ENCODE results near the gene TULP4. TPM values are rescaled to one million over a fixed set of nuclear protein-coding genes. Genes with fewer than 3 reads are reported as not detected.
"Not testable (repeated sequence)": the region's sequence is repeated elsewhere in the genome, so short reads cannot be mapped to it uniquely, and the experiment has no call there.

Gene TULP4
- total RNA-seq, 1 experiment from 2014 or later: 126 TPM

GRCh38 chr6:158292016-158292415 is 20.2 kb upstream of the TULP4 start:
- no TSS peak for BruUV-seq (replicated peaks)
- TF ChIP-seq, protein P1, sequence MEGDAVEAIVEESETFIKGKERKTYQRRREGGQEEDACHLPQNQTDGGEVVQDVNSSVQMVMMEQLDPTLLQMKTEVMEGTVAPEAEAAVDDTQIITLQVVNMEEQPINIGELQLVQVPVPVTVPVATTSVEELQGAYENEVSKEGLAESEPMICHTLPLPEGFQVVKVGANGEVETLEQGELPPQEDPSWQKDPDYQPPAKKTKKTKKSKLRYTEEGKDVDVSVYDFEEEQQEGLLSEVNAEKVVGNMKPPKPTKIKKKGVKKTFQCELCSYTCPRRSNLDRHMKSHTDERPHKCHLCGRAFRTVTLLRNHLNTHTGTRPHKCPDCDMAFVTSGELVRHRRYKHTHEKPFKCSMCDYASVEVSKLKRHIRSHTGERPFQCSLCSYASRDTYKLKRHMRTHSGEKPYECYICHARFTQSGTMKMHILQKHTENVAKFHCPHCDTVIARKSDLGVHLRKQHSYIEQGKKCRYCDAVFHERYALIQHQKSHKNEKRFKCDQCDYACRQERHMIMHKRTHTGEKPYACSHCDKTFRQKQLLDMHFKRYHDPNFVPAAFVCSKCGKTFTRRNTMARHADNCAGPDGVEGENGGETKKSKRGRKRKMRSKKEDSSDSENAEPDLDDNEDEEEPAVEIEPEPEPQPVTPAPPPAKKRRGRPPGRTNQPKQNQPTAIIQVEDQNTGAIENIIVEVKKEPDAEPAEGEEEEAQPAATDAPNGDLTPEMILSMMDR (IDR thresholded peaks at IDR 0.05; ENCODE audit: insufficient read depth in 1 of 2, low read depth in 1 of 2, low read length in 1 of 2, severe bottlenecking in 1 of 2, unreplicated experiment in 1 of 2): no peak
- Mint-ChIP-seq H3K4me3 (ENCODE audit: unreplicated experiment) (no peak overlapping the region), H3K27ac (ENCODE audit: unreplicated experiment) (no peak overlapping the region), H3K36me3 (ENCODE audit: insufficient read depth, unreplicated experiment) (peaks cover 65% of the 10 kb centered on the region), H3K4me1 (ENCODE audit: low read depth, unreplicated experiment) (peaks cover 45% of the 10 kb centered on the region), H3K9me3 (ENCODE audit: unreplicated experiment) (peaks cover 25% of the 10 kb centered on the region), H3K27me3 (ENCODE audit: insufficient read depth, unreplicated experiment) (no peaks in the 10 kb centered on the region)
- intact Hi-C loops (cut with micrococcal nuclease; ENCODE audit: unreplicated experiment): no loop called here
- Histone ChIP-seq H3K36me3 (ENCODE audit: control insufficient read depth, insufficient read depth, low read length) (no peaks in the 10 kb centered on the region; the same call in 1 of the 2 replicates), H3K4me3 (ENCODE audit: low read depth, low read length) (no peak overlapping the region), H3K9me3 (peaks cover 5% of the 10 kb centered on the region), H3K27me3 (replicated peaks; ENCODE audit: control insufficient read depth, insufficient read depth, low read length) (no peaks in the 10 kb centered on the region), H3K4me1 (peaks cover 29% of the 10 kb centered on the region)
- ChIA-PET CTCF (no interaction called here), POLR2A (no interaction called here)
- no peak for DNase-seq

DNA sequence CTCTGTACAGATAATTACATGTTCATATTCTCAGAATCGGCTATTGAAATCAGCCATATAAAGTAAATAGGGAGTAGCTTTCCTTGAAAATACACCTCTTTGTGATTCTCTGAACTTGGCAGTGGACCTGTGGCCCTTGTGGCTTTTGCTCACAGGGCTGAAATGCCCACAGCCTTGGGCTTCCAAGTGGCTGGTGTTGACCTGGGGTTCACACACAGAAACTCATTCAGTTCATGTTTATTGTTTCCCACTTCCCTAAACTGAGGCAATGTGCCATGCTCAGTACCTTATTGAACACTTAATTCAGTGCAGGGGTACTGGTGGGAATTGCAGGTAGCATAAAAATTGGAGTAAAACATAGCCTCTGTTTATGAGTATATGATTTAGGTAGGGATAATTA is 19.1 kb upstream of the TULP4 start:
- no peaks in the 10 kb centered on the region for H3K27me3 ChIP-seq (replicated peaks; ENCODE audit: control insufficient read depth, insufficient read depth, low read length)
- H3K4me3 Mint-ChIP-seq (ENCODE audit: unreplicated experiment): no peak overlapping the region
- TF ChIP-seq, protein P1 (IDR thresholded peaks at IDR 0.05; ENCODE audit: insufficient read depth in 1 of 2, low read depth in 1 of 2, low read length in 1 of 2, severe bottlenecking in 1 of 2, unreplicated experiment in 1 of 2): no peak
- peaks cover 27% of the 10 kb centered on the region for H3K9me3 Mint-ChIP-seq (ENCODE audit: unreplicated experiment)
- CTCF ChIA-PET: no interaction called here
- DNase-seq: no peak
- peaks cover 31% of the 10 kb centered on the region for H3K4me1 ChIP-seq
- POLR2A ChIA-PET: no interaction called here
- intact Hi-C loops (cut with micrococcal nuclease; ENCODE audit: unreplicated experiment): no loop called here
- H3K36me3 Mint-ChIP-seq (ENCODE audit: insufficient read depth, unreplicated experiment): peaks cover 66% of the 10 kb centered on the region
- no peaks in the 10 kb centered on the region for H3K27me3 Mint-ChIP-seq (ENCODE audit: insufficient read depth, unreplicated experiment)
- H3K4me3 ChIP-seq (ENCODE audit: low read depth, low read length): no peak overlapping the region
- peaks cover 14% of the 10 kb centered on the region for H3K9me3 ChIP-seq
- no peaks in the 10 kb centered on the region; the same call in 1 of the 2 replicates for H3K36me3 ChIP-seq (ENCODE audit: control insufficient read depth, insufficient read depth, low read length)
- BruUV-seq (replicated peaks): no TSS peak
- peaks cover 34% of the 10 kb centered on the region for H3K4me1 Mint-ChIP-seq (ENCODE audit: low read depth, unreplicated experiment)
- H3K27ac Mint-ChIP-seq (ENCODE audit: unreplicated experiment): no peak overlapping the region

DNA sequence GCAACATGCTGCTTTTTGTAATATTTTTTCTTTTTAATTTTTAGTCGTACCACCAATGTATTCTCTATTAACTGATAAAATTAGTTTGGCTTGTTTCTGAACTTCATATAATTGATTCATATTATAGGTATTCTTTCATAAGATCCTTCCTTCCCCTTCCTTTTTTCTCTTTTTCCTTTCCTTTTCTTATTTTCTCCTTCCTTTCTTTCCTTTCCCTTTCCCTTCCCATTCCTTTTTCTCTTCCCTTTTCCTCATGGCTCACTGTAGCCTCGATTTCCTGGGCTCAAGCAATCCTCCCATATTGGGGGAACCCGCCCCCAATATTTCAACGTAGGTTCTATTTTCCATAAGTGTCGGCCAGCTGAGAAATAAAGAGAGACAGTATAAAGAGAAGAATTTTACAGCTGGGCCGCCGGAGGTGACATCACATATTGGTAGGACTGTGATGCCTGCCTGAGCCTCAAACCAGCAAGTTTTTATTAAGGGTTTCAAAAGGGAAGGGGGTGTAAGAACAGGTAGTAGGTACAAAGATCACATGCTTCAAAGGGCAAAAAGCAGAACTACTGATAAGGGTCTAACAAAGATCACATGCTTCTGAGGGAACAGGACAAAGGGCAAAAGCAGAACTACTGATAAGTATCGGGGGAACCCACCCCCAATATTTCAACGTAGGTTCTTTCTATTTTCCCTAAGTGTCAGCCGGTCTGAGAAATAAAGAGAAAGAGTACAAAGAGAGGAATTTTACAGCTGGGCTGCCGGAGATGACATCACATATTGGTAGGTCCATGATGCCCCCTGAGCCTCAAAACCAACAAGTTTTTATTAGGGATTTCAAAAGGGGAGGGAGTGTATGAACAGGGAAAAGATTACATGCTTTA is 16.1 kb upstream of the TULP4 start:
- CTCF ChIA-PET; H3K27me3 Mint-ChIP-seq (ENCODE audit: insufficient read depth, unreplicated experiment); POLR2A ChIA-PET; H3K27me3 ChIP-seq (replicated peaks; ENCODE audit: control insufficient read depth, insufficient read depth, low read length); H3K36me3 ChIP-seq (ENCODE audit: control insufficient read depth, insufficient read depth, low read length); H3K4me3 ChIP-seq (ENCODE audit: low read depth, low read length); BruUV-seq (replicated peaks): not testable (repeated sequence)
- DNase-seq: peak; percentile 73 to 76
- Mint-ChIP-seq H3K36me3 (ENCODE audit: insufficient read depth, unreplicated experiment) (peaks cover 77% of the 10 kb centered on the region), H3K4me3 (ENCODE audit: unreplicated experiment) (peak overlapping the region; percentile 50), H3K4me1 (ENCODE audit: low read depth, unreplicated experiment) (peaks cover 19% of the 10 kb centered on the region), H3K9me3 (ENCODE audit: unreplicated experiment) (peaks cover 44% of the 10 kb centered on the region), H3K27ac (ENCODE audit: unreplicated experiment) (peak overlapping the region; percentile 88)
- Histone ChIP-seq H3K9me3 (peaks cover 28% of the 10 kb centered on the region), H3K4me1 (peaks cover 30% of the 10 kb centered on the region)
- intact Hi-C loops (cut with micrococcal nuclease; ENCODE audit: unreplicated experiment): loop anchor here (1.0 to 5.0 kb wide), 5 partner anchors 43 to 156 kb away; no protein-coding TSS in a partner anchor

GRCh38 chr6:158296854-158297324 is 15.4 kb upstream of the TULP4 start:
- TSS peak; percentile 56 for BruUV-seq (replicated peaks)
- H3K4me3 ChIP-seq (ENCODE audit: low read depth, low read length); H3K27me3 ChIP-seq (replicated peaks; ENCODE audit: control insufficient read depth, insufficient read depth, low read length); CTCF ChIA-PET; H3K36me3 ChIP-seq (ENCODE audit: control insufficient read depth, insufficient read depth, low read length); H3K27me3 Mint-ChIP-seq (ENCODE audit: insufficient read depth, unreplicated experiment); POLR2A ChIA-PET: not testable (repeated sequence)
- Histone ChIP-seq H3K4me1 (peaks cover 30% of the 10 kb centered on the region), H3K9me3 (peaks cover 28% of the 10 kb centered on the region)
- Mint-ChIP-seq H3K36me3 (ENCODE audit: insufficient read depth, unreplicated experiment) (peaks cover 73% of the 10 kb centered on the region), H3K4me1 (ENCODE audit: low read depth, unreplicated experiment) (peaks cover 14% of the 10 kb centered on the region), H3K4me3 (ENCODE audit: unreplicated experiment) (peak overlapping the region; percentile 50), H3K27ac (ENCODE audit: unreplicated experiment) (peak overlapping the region; percentile 88), H3K9me3 (ENCODE audit: unreplicated experiment) (peaks cover 44% of the 10 kb centered on the region)
- intact Hi-C loops (cut with micrococcal nuclease; ENCODE audit: unreplicated experiment): loop anchor here (1.0 to 5.0 kb wide), 5 partner anchors 42 to 155 kb away; no protein-coding TSS in a partner anchor
- peak; percentile 69 to 74 for DNase-seq

- H3K27me3 Mint-ChIP-seq (ENCODE audit: insufficient read depth, unreplicated experiment); H3K27me3 ChIP-seq (replicated peaks; ENCODE audit: control insufficient read depth, insufficient read depth, low read length); H3K4me3 ChIP-seq (ENCODE audit: low read depth, low read length); CTCF ChIA-PET; BruUV-seq (replicated peaks); POLR2A ChIA-PET; H3K36me3 ChIP-seq (ENCODE audit: control insufficient read depth, insufficient read depth, low read length); H3K4me3 Mint-ChIP-seq (ENCODE audit: unreplicated experiment): not testable (repeated sequence)
- Mint-ChIP-seq H3K4me1 (ENCODE audit: low read depth, unreplicated experiment) (peaks cover 15% of the 10 kb centered on the region), H3K27ac (ENCODE audit: unreplicated experiment) (peak overlapping the region; percentile 88), H3K36me3 (ENCODE audit: insufficient read depth, unreplicated experiment) (peaks cover 67% of the 10 kb centered on the region), H3K9me3 (ENCODE audit: unreplicated experiment) (peaks cover 44% of the 10 kb centered on the region)
- peaks cover 28% of the 10 kb centered on the region for H3K9me3 ChIP-seq
- peaks cover 30% of the 10 kb centered on the region for H3K4me1 ChIP-seq
- intact Hi-C loops (cut with micrococcal nuclease; ENCODE audit: unreplicated experiment): loop anchor here (2.0 to 5.0 kb wide), 2 partner anchors 77 to 100 kb away; no protein-coding TSS in a partner anchor
- peak in 1 of 2 experiments; percentile 22 for DNase-seq
Observed at GRCh38 chr6:158297657-158298056, 14.6 kb upstream of the TULP4 start.
